ENCODE data around the gene CCDC47. TPM values are rescaled to one million over a fixed set of nuclear protein-coding genes. Genes with fewer than 3 reads are reported as not detected.

CCDC47 gene
- total and polyA plus RNA-seq, 2 of the 13 experiments (the other 11 are each of a cell fraction or from before 2014, with no cell fraction given): 59.3 to 99.5 TPM

- TF ChIP-seq ZNF414 (CRISPR knock-in tag; IDR thresholded peaks at IDR 0.05): no peak; the same call in 1 of the 2 replicates
- no peak for TF ChIP-seq ZNF577 (CRISPR knock-in tag; IDR thresholded peaks at IDR 0.05; ENCODE audit: borderline replicate concordance, low read depth)
- peak; percentile 97 for TF ChIP-seq ZNF883 (CRISPR knock-in tag; IDR thresholded peaks at IDR 0.05; ENCODE audit: not compliant biosample characterization)
- 0 out of 2 replicates have a peak, but pooled peaks have one; percentile 41 for TF ChIP-seq ZNF24 (IDR thresholded peaks at IDR 0.05)
- peak; percentile 96 for TF ChIP-seq BCL3 (CRISPR knock-in tag; IDR thresholded peaks at IDR 0.05)
- peak; percentile 81 for TF ChIP-seq ZSCAN31 (CRISPR knock-in tag; IDR thresholded peaks at IDR 0.05; ENCODE audit: low read depth)
- TF ChIP-seq THAP8 (CRISPR knock-in tag; IDR thresholded peaks at IDR 0.05; ENCODE audit: borderline replicate concordance): peak; percentile 63; the same call in 1 of the 2 replicates
- peak; percentile 76 for TF ChIP-seq ZNF574 (CRISPR knock-in tag; IDR thresholded peaks at IDR 0.05)
- peak; percentile 79 for TF ChIP-seq SP5 (CRISPR knock-in tag; IDR thresholded peaks at IDR 0.05; ENCODE audit: borderline replicate concordance, low read depth)
- peak; percentile 68; the same call in 1 of the 2 replicates for TF ChIP-seq KDM5A (IDR thresholded peaks at IDR 0.05; ENCODE audit: borderline replicate concordance, low read length)
- TF ChIP-seq ZNF879 (CRISPR knock-in tag; IDR thresholded peaks at IDR 0.05): no peak; the same call in none of the 2 replicates
- TF ChIP-seq ZNF329 (CRISPR knock-in tag; IDR thresholded peaks at IDR 0.05; ENCODE audit: low read depth): no peak
- TF ChIP-seq ZNF660 (CRISPR knock-in tag; IDR thresholded peaks at IDR 0.05; ENCODE audit: borderline replicate concordance, low read depth): no peak
- TF ChIP-seq HNF4G (IDR thresholded peaks at IDR 0.05; ENCODE audit: borderline replicate concordance, low read depth, low read length): no peak
- no peak for TF ChIP-seq HNF4G (CRISPR knock-in tag; IDR thresholded peaks at IDR 0.05; ENCODE audit: borderline replicate concordance, low read depth)
- TF ChIP-seq NKX3-1 (CRISPR knock-in tag; IDR thresholded peaks at IDR 0.05): 0 out of 2 replicates have a peak, but pooled peaks have one; percentile 56
- TF ChIP-seq ZBTB10 (CRISPR knock-in tag; IDR thresholded peaks at IDR 0.05; ENCODE audit: borderline replicate concordance): no peak
- TF ChIP-seq ZNF350 (CRISPR knock-in tag; IDR thresholded peaks at IDR 0.05; ENCODE audit: borderline replicate concordance, low read depth): peak; percentile 91
Observed at GRCh38 chr17:63741408-63742173, 31.8 kb downstream of the CCDC47 start, which contains the start of gene STRADA (continued).
